NCI-H2227 (cell line): ENCODE measurements around the gene PYGO1.
"Not testable (repeated sequence)": the region's sequence is repeated elsewhere in the genome, so short reads cannot be mapped to it uniquely, and the experiment has no call there.

Experiments used
- DNase-seq: peaks from one replicate; lab custom pipeline; 2025; ENCODE audit not compliant: unreplicated experiment; lab: John Stamatoyannopoulos, UW

Gene PYGO1

GRCh38 chr15:55513152-55513551 lies 75.0 kb downstream of the PYGO1 start:
- DNase-seq: no peak

- no peak for DNase-seq
Observed at GRCh38 chr15:55507567-55507966, 80.6 kb downstream of the PYGO1 start.

- not testable (repeated sequence) for DNase-seq
Observed at GRCh38 chr15:55505407-55505806, 82.7 kb downstream of the PYGO1 start.

GRCh38 chr15:55499151-55499550 lies 89.0 kb downstream of the PYGO1 start:
- DNase-seq: peak; percentile 68

GRCh38 chr15:55498109-55498938 lies 89.8 kb downstream of the PYGO1 start:
- DNase-seq: peak; percentile 87

- no peak for DNase-seq
Observed at GRCh38 chr15:55496716-55497115, 91.4 kb downstream of the PYGO1 start.

- no peak for DNase-seq
Observed at GRCh38 chr15:55494931-55495330, 93.2 kb downstream of the PYGO1 start.

- not testable (repeated sequence) for DNase-seq
Observed at GRCh38 chr15:55488952-55489600, 99.1 kb downstream of the PYGO1 start.
